GM12878 (cell line): ENCODE results near the gene IRF1. TPM values are rescaled to one million over a fixed set of nuclear protein-coding genes. Genes with fewer than 3 reads are reported as not detected.

Experiments
- ATAC-seq: fragments of 200-7000 bp; cut with Tn5 transposase; 3 replicates; pipeline ENCODE4 v1.9.1; 2020; ENCODE audit warnings: mild to moderate bottlenecking, moderate library complexity
- BruUV-seq: library from RNA; stranded (reverse); fragments of 400-500 nt; replicated peaks from 2 replicates; lab custom pipeline; 2021; lab: Mats Ljungman, UMichigan
- CTCF ChIA-PET: fragments of 300-600 bp; sonication (Branson Sonifier 250); formaldehyde crosslinking; extraction: SDS; loops from one replicate; lab custom pipeline; 2021; ENCODE audit warnings: inconsistent platforms; lab: Yijun Ruan, JAX
- POLR2A ChIA-PET: fragments of 350-600 bp; formaldehyde crosslinking; extraction: SDS; loops from one replicate; lab custom pipeline; 2021; ENCODE audit warnings: inconsistent platforms; lab: Charles Lee
- RAD21 ChIA-PET: fragments of 300-600 bp; sonication (Branson Sonifier 250); formaldehyde crosslinking; loops from one replicate; lab custom pipeline; 2023; ENCODE audit warnings: antibody characterized with exemption; ENCODE audit not compliant: unreplicated experiment; lab: Charles Lee
- SMC1A ChIA-PET: fragments of 300-600 bp; sonication (Branson Sonifier 250); formaldehyde crosslinking; loops from one replicate; lab custom pipeline; 2023; ENCODE audit not compliant: unreplicated experiment, uncharacterized antibody; lab: Charles Lee
- DNase-seq: peaks from one replicate; pipeline ENCODE4 v3.0.0-alpha.2; 2011; ENCODE audit warnings: low read depth, low spot score
- FAIRE-seq: peaks from 3 replicates; lab custom pipeline; 2011; peaks lifted over from hg19 to GRCh38; lab: Jason Lieb, UNC
- H2AFZ ChIP-seq: 2 replicates; pipeline ENCODE4 v1.6.0; 2011; ENCODE audit warnings: low read depth, low read length, control low read depth; ENCODE audit not compliant: control insufficient read depth
- H3K27ac ChIP-seq: 2 replicates; pipeline ENCODE4 v1.5.1; 2011; ENCODE audit warnings: control low read depth; ENCODE audit not compliant: control insufficient read depth, insufficient read depth
- H3K27me3 ChIP-seq, 2 experiments: replicated peaks in 1 of 2; 2 replicates each; pipeline versions ENCODE4 v1.6.0 to v1.6.1; 2011; ENCODE audit warnings: low read length in 1 of 2; ENCODE audit not compliant: control insufficient read depth in 2 of 2, insufficient read depth in 2 of 2
- H3K36me3 ChIP-seq, 2 experiments: 2 replicates each; pipeline ENCODE4 v1.5.1; 2011; ENCODE audit warnings: low read length in 1 of 2; ENCODE audit not compliant: control insufficient read depth in 2 of 2, insufficient read depth in 2 of 2
- H3K4me1 ChIP-seq: 2 replicates; pipeline ENCODE4 v1.6.1; 2011; ENCODE audit warnings: mild to moderate bottlenecking, low read length, moderate library complexity, mixed read lengths; ENCODE audit not compliant: control insufficient read depth, insufficient read depth
- H3K4me2 ChIP-seq: 2 replicates; pipeline ENCODE4 v1.6.0; 2011; ENCODE audit warnings: control low read depth; ENCODE audit not compliant: control insufficient read depth, insufficient read depth
- H3K4me3 ChIP-seq: fragments of 200-600 bp; sonication (generic); 2 replicates; pipeline ENCODE4 v1.5.1; 2016
- H3K79me2 ChIP-seq: 2 replicates; pipeline ENCODE4 v1.6.0; 2011; ENCODE audit warnings: low read length; ENCODE audit not compliant: control insufficient read depth, insufficient read depth
- H3K9ac ChIP-seq: 2 replicates; pipeline ENCODE4 v1.8.0; 2011; ENCODE audit warnings: low read length, control low read depth, mixed read lengths; ENCODE audit not compliant: control insufficient read depth, insufficient read depth
- H3K9me3 ChIP-seq: replicated peaks from 3 replicates; pipeline ENCODE4 v1.5.1; 2011; ENCODE audit warnings: mild to moderate bottlenecking, low read length; ENCODE audit not compliant: control insufficient read depth, insufficient read depth
- H4K20me1 ChIP-seq: 2 replicates; pipeline ENCODE4 v1.6.0; 2011; ENCODE audit not compliant: control insufficient read depth, insufficient read depth
- BCL3 ChIP-seq: IDR thresholded peaks from 2 replicates; pipeline ENCODE4 v1.6.1; 2011; ENCODE audit warnings: borderline replicate concordance, low read depth, mild to moderate bottlenecking, moderate library complexity, low read length; ENCODE audit not compliant: insufficient read depth, poor library complexity, severe bottlenecking
- CBFB ChIP-seq: IDR thresholded peaks from 2 replicates; pipeline ENCODE4 v1.6.1; 2016; ENCODE audit warnings: antibody characterized with exemption, low read depth
- E2F8 ChIP-seq: fragments of 450-650 bp; IDR thresholded peaks from 2 replicates; pipeline ENCODE4 v1.6.1; 2018; ENCODE audit warnings: mild to moderate bottlenecking, low read depth, moderate library complexity; ENCODE audit not compliant: partially characterized antibody
- EGR1 ChIP-seq, 2 experiments: IDR thresholded peaks; 1 replicate in 1 of 2; 2 replicates in 1 of 2; pipeline ENCODE4 v1.6.1; 2011 to 2012; ENCODE audit warnings: low read depth in 2 of 2, low read length in 2 of 2, borderline replicate concordance in 1 of 2, mild to moderate bottlenecking in 1 of 2, moderate library complexity in 1 of 2
- FOXM1 ChIP-seq: IDR thresholded peaks from 2 replicates; pipeline ENCODE4 v1.6.1; 2012; ENCODE audit warnings: low read depth, mild to moderate bottlenecking, inconsistent platforms, low read length, moderate library complexity
- POLR2AphosphoS2 ChIP-seq: IDR thresholded peaks from 2 replicates; pipeline ENCODE4 v1.6.1; 2011; ENCODE audit warnings: low read depth, mild to moderate bottlenecking, low read length, improper control_type of control experiment, moderate library complexity
- YBX1 ChIP-seq: fragments of 450-650 bp; IDR thresholded peaks from 2 replicates; pipeline ENCODE4 v1.6.1; 2016; ENCODE audit warnings: antibody characterized with exemption
- WGBS: methylation state at CpG from one replicate; pipeline ENCODE4 v1.1.6; 2016; ENCODE audit warnings: low lambda C conversion rate; ENCODE audit not compliant: insufficient replicate concordance, insufficient coverage; ENCODE audit errors: missing lambda C conversion rate; 5-methylcytosine and 5-hydroxymethylcytosine counted together
- in situ Hi-C: fragments of 300-500 bp; cut with MboI; formaldehyde crosslinking; loops from 9 replicates; pipeline ENCODE4 v1.14.3; 2018; ENCODE audit warnings: mixed read lengths
- intact Hi-C: fragments of 100-400 bp; cut with micrococcal nuclease; formaldehyde crosslinking; loops from one replicate; pipeline ENCODE4 v1.14.2; 2022; ENCODE audit not compliant: unreplicated experiment
- polyA plus RNA-seq, 11 experiments: library from polyadenylated mRNA; depleted of rRNA in 4 of 11; unstranded in 6 of 11; stranded (reverse) in 5 of 11; fragments of >200 nt; fragmentation: Nextera tagmentation in 4 of 11; fragmentation: Illumina TruSeq in 1 of 11; extraction: Ambion mirVana in 4 of 11; extraction: Trizol in 1 of 11; gene quantifications; 1 replicate in 1 of 11; 2 replicates in 10 of 11; pipeline versions ENCODE4 v1.2.1 to v1.2.3, GENCODE V29; 2011 to 2016; ENCODE audit warnings: inconsistent platforms in 2 of 11, missing spikeins in 2 of 11, low read depth in 1 of 11
- total RNA-seq, 4 experiments: library from RNA; depleted of rRNA in 3 of 4; stranded (reverse); fragments of >200 nt in 3 of 4; fragmentation: Illumina TruSeq in 1 of 4; extraction: Trizol in 1 of 4; gene quantifications; 2 replicates each; pipeline versions ENCODE4 v1.2.1 to v1.2.3, GENCODE V29; 2013 to 2021
- TF ChIP-seq, protein P1 (sequence below): IDR thresholded peaks from 2 replicates; pipeline ENCODE4 v1.6.1; 2012; ENCODE audit warnings: low read length, inconsistent platforms

IRF1 gene
- total and polyA plus RNA-seq, 10 of the 15 experiments (the other 5 are each of a cell fraction or from before 2014, with no cell fraction given): 6.9 to 68.0 (median 49.6) TPM

DNA sequence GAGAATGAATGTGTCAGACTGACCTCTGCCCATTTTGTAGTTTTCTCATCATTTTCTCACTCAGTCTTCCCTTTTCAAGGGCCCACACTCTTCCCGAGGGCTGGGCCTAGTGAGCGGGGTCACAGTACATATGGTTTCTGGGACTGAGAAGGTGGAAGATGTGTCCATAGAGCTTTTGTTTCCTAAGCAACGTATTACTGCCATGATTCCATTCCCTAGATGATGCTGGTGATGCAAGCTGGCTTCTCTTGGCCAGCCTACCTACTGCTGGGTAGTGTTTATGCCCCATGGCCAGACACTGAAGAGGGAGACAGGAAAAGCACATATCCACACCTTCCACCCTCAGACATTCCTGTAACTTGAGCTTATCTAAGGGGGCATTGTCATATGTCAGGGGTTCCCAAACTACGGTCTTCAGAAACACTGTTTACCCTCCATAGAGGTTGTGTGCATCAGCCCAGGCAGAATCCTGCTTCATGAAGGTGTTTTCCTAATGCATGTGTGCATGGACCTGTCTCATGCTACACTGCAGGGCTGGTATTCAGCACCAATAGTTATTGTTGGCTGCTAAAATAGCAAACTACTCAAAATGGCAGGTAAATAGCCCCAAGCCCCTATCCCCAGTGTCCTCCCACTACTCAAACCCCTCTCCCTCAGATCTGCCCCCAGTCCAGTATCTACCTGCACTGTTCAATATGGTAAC, 9.5 kb downstream of the IRF1 start (continued):
- TF ChIP-seq E2F8 (no peak), EGR1 (IDR thresholded peaks at IDR 0.05; ENCODE audit: borderline replicate concordance in 1 of 2, low read depth in 2 of 2, low read length in 2 of 2) (no peak), POLR2AphosphoS2 (peak; percentile 86), CBFB (peak; percentile 15; the same call in 1 of the 2 replicates)

GRCh38 chr5:132480546-132480892, 10.1 kb downstream of the IRF1 start:
- ChIA-PET POLR2A (interaction anchor here (0.7 to 24.5 kb wide), 13 partner anchors 9 to 91 kb away, joined by 3 to 389 read pairs (median 5); partner anchors contain the start of gene IRF1), RAD21 (interaction anchor here (0.7 to 27.2 kb wide), 11 partner anchors 9 to 65 kb away, joined by 3 to 453 read pairs (median 15); partner anchors contain the start of gene IRF1), SMC1A (interaction anchor here (0.5 to 5.7 kb wide), 8 partner anchors 9 to 300 kb away, joined by 3 to 63 read pairs (median 24); partner anchors contain the start of gene IRF1), CTCF (interaction anchor here (0.7 to 5.7 kb wide), 12 partner anchors 8 to 187 kb away, joined by 3 to 40 read pairs (median 8); partner anchors contain the start of gene IRF1)
- FAIRE-seq: no peak
- peak; percentile 1; the same call in 2 of the 3 replicates for ATAC-seq
- 77% methylated on average over 5 of the region's 5 CpGs for WGBS
- Histone ChIP-seq H3K9me3 (no peaks in the 10 kb centered on the region), H3K79me2 (peaks cover 14% of the 10 kb centered on the region), H2AFZ (no peak overlapping the region), H3K4me1 (peaks cover 32% of the 10 kb centered on the region), H3K9ac (no peak overlapping the region), H3K4me3 (no peak overlapping the region), H3K27ac (no peak overlapping the region), H3K36me3 (peaks cover 20 to 21% of the 10 kb centered on the region in 2 experiments; a peak in 3 of 4 replicates), H3K4me2 (no peak overlapping the region), H3K27me3 (no peaks in the 10 kb centered on the region), H4K20me1 (peaks cover 10% of the 10 kb centered on the region; the same call in 1 of the 2 replicates)
- intact Hi-C loops: no loop called here
- BruUV-seq: no TSS peak
- in situ Hi-C loops: no loop called here
- TF ChIP-seq FOXM1 (0 out of 2 replicates have a peak, but pooled peaks have one; percentile 10), YBX1 (no peak), BCL3 (peak; percentile 47)
- TF ChIP-seq, protein P1, sequence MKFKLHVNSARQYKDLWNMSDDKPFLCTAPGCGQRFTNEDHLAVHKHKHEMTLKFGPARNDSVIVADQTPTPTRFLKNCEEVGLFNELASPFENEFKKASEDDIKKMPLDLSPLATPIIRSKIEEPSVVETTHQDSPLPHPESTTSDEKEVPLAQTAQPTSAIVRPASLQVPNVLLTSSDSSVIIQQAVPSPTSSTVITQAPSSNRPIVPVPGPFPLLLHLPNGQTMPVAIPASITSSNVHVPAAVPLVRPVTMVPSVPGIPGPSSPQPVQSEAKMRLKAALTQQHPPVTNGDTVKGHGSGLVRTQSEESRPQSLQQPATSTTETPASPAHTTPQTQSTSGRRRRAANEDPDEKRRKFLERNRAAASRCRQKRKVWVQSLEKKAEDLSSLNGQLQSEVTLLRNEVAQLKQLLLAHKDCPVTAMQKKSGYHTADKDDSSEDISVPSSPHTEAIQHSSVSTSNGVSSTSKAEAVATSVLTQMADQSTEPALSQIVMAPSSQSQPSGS: 0 out of 2 replicates have a peak, but pooled peaks have one; percentile 10
- no peak for DNase-seq
